Spleen (tissue), 11 donors: ENCODE data around the gene MEIS2. TPM values are rescaled to one million over a fixed set of nuclear protein-coding genes. Genes with fewer than 3 reads are reported as not detected.

Experiments
- DNase-seq: peaks from one replicate; pipeline ENCODE4 v3.0.0-alpha.2; 2020
- H3K27ac ChIP-seq, 8 donors: fragments of 200-600 bp; sonication (generic) in 7 of 8; 1 replicate in 4 of 8; 2 replicates in 4 of 8; pipeline versions ENCODE4 v1.5.0 to v1.8.0; 2016 to 2021; ENCODE audit warnings: inconsistent platforms in 4 of 8, mild to moderate bottlenecking in 4 of 8, moderate library complexity in 1 of 8
- H3K27me3 ChIP-seq, 7 donors: fragments of 200-600 bp; sonication (generic) in 6 of 7; replicated peaks in 1 of 7; 1 replicate in 4 of 7; 2 replicates in 3 of 7; pipeline versions ENCODE4 v1.5.0 to v1.8.0; 2016 to 2021; ENCODE audit warnings: inconsistent platforms in 3 of 7, mild to moderate bottlenecking in 1 of 7
- H3K36me3 ChIP-seq, 6 donors: fragments of 200-600 bp; sonication (generic) in 5 of 6; 1 replicate in 4 of 6; 2 replicates in 2 of 6; pipeline versions ENCODE4 v1.5.0 to v1.8.0; 2016 to 2021; ENCODE audit warnings: inconsistent platforms in 2 of 6
- H3K4me1 ChIP-seq, 6 donors: fragments of 200-600 bp; sonication (generic) in 5 of 6; 1 replicate in 3 of 6; 2 replicates in 3 of 6; pipeline versions ENCODE4 v1.5.0 to v1.8.0; 2016 to 2021; ENCODE audit warnings: inconsistent platforms in 3 of 6
- H3K4me3 ChIP-seq, 8 donors: fragments of 200-600 bp; sonication (generic) in 7 of 8; 1 replicate in 4 of 8; 2 replicates in 4 of 8; pipeline versions ENCODE4 v1.5.0 to v1.8.0; 2016 to 2021; ENCODE audit warnings: inconsistent platforms in 4 of 8, mild to moderate bottlenecking in 4 of 8, moderate library complexity in 2 of 8
- H3K9me3 ChIP-seq, 8 donors: fragments of 200-600 bp; sonication (generic) in 7 of 8; 1 replicate in 4 of 8; 2 replicates in 4 of 8; pipeline versions ENCODE4 v1.5.0 to v1.8.0; 2016 to 2021; ENCODE audit warnings: inconsistent platforms in 4 of 8
- CTCF ChIP-seq, 11 experiments: fragments of 200-600 bp in 7 of 11; fragments of 450-650 bp in 4 of 11; sonication (generic) in 4 of 11; IDR thresholded peaks in 8 of 11; conservative IDR thresholded peaks in 3 of 11; 1 replicate in 7 of 11; 2 replicates in 4 of 11; pipeline versions ENCODE4 v1.4.0 to v1.8.0; 2016 to 2021; ENCODE audit warnings: antibody characterized with exemption in 11 of 11, inconsistent platforms in 4 of 11, mild to moderate bottlenecking in 1 of 11
- POLR2A ChIP-seq, 3 donors: fragments of 450-650 bp; IDR thresholded peaks; one replicate each; pipeline ENCODE4 v1.5.1; 2017; ENCODE audit warnings: antibody characterized with exemption in 3 of 3, mild to moderate bottlenecking in 1 of 3
- POLR2AphosphoS5 ChIP-seq, 3 donors: sonication (generic); formaldehyde crosslinking; IDR thresholded peaks; one replicate each; pipeline ENCODE4 v1.5.1; 2017; ENCODE audit warnings: antibody characterized with exemption in 3 of 3
- WGBS, 5 donors: extraction: QIAGEN DNeasy Blood & Tissue Kit in 3 of 5; methylation state at CpG; one replicate each; pipeline versions ENCODE4 v1.1.5 to v1.1.7; 2013 to 2018; 5-methylcytosine and 5-hydroxymethylcytosine counted together
- intact Hi-C: fragments of 100-400 bp; cut with DNase I; formaldehyde crosslinking; loops from one replicate; pipeline ENCODE4 v1.15.0; 2023; ENCODE audit warnings: low total_unique reads
- polyA plus RNA-seq, 3 donors: library from polyadenylated mRNA; stranded (reverse); fragments of 200-250 nt; gene quantifications; one replicate each; pipeline ENCODE4 v1.2.1, GENCODE V29; 2013
- total RNA-seq, 7 donors: library from RNA; depleted of rRNA in 3 of 7; stranded (reverse); fragments of >200 nt in 3 of 7; fragmentation: NEBNext Ultra II Directional in 4 of 7; extraction: Animal tissue kit (Norgen Biotek cat#: 25700) in 4 of 7; gene quantifications; one replicate each; pipeline versions ENCODE4 v1.1.0 to v1.2.1, GENCODE V29; 2016 to 2021
- donor health status: healthy with polysubstance abuse.
- donor health status: DM: no; HTN: no; CAD: no; lungs with moderate emphysema.
- donor health status: DM: no; HTN: no; CAD: no.
- donor health status: Bipolar disorder and iron deficiency.
- donor health status: healthy.
- donor health status: DM: no; HTN: no; CAD: no.
- donor health status: DM: yes; HTN: yes; CAD: no.

Gene MEIS2
- total and polyA plus RNA-seq, 10 donors, result 2.6 to 57.2 (median 23.5) TPM

- H3K4me3 ChIP-seq, result no peak overlapping the region
- no peaks in the 10 kb centered on the region for H3K9me3 ChIP-seq
- no peaks in the 10 kb centered on the region for H3K36me3 ChIP-seq
- TF ChIP-seq CTCF (IDR thresholded peaks at IDR 0.05 in 8 of 11, conservative IDR thresholded peaks at IDR 0.05 in 3 of 11) (no peak), POLR2A (IDR thresholded peaks at IDR 0.05) (no peak), POLR2AphosphoS5 (IDR thresholded peaks at IDR 0.05) (no peak)
- H3K27me3 ChIP-seq, result peaks cover 0 to 38% (median 5%) of the 10 kb centered on the region in 7 donors
- no peak overlapping the region for H3K27ac ChIP-seq
- intact Hi-C loops, result no loop called here
- no peak for DNase-seq
- WGBS, 5 donors, result 77 to 84% (median 80%) methylated on average over 1 of the region's 1 CpG
- no peaks in the 10 kb centered on the region for H3K4me1 ChIP-seq
These were observed 16.7 kb upstream of the MEIS2 start for GRCh38 chr15:37117030-37117429.

GRCh38 chr15:37115538-37115937 is 15.2 kb upstream of the MEIS2 start:
- intact Hi-C loops, result no loop called here
- TF ChIP-seq CTCF (IDR thresholded peaks at IDR 0.05 in 8 of 11, conservative IDR thresholded peaks at IDR 0.05 in 3 of 11) (no peak), POLR2A (IDR thresholded peaks at IDR 0.05) (no peak), POLR2AphosphoS5 (IDR thresholded peaks at IDR 0.05) (no peak)
- Histone ChIP-seq H3K27me3 (peaks cover 0 to 51% (median 18%) of the 10 kb centered on the region in 7 donors), H3K27ac (no peak overlapping the region), H3K36me3 (no peaks in the 10 kb centered on the region), H3K4me3 (no peak overlapping the region), H3K4me1 (peaks cover 0 to 6% (median 1%) of the 10 kb centered on the region in 6 donors), H3K9me3 (no peaks in the 10 kb centered on the region)
- WGBS, 5 donors, result 86 to 98% (median 93%) methylated on average over 3 of the region's 3 CpGs
- no peak for DNase-seq

- no peaks in the 10 kb centered on the region for H3K36me3 ChIP-seq
- TF ChIP-seq POLR2A (IDR thresholded peaks at IDR 0.05), result no peak
- no peak for TF ChIP-seq POLR2AphosphoS5 (IDR thresholded peaks at IDR 0.05)
- TF ChIP-seq CTCF (IDR thresholded peaks at IDR 0.05 in 8 of 11, conservative IDR thresholded peaks at IDR 0.05 in 3 of 11), result no peak
- WGBS, 5 donors, result 74 to 81% (median 77%) methylated on average over 5 of the region's 5 CpGs
- peaks cover 0 to 68% (median 36%) of the 10 kb centered on the region in 7 donors for H3K27me3 ChIP-seq
- no peak for DNase-seq
- peaks cover 0 to 15% (median 6%) of the 10 kb centered on the region in 6 donors for H3K4me1 ChIP-seq
- no peak overlapping the region for H3K4me3 ChIP-seq
- no peak overlapping the region for H3K27ac ChIP-seq
- intact Hi-C loops, result no loop called here
- no peaks in the 10 kb centered on the region for H3K9me3 ChIP-seq
These were observed 12.8 kb upstream of the MEIS2 start for GRCh38 chr15:37112971-37113670.

- no peaks in the 10 kb centered on the region for H3K36me3 ChIP-seq
- peaks cover 0 to 78% (median 44%) of the 10 kb centered on the region in 7 donors for H3K27me3 ChIP-seq
- WGBS, 5 donors, result 26 to 30% (median 26%) methylated on average over 4 of the region's 4 CpGs
- no peaks in the 10 kb centered on the region for H3K9me3 ChIP-seq
- no peak for TF ChIP-seq CTCF (IDR thresholded peaks at IDR 0.05 in 8 of 11, conservative IDR thresholded peaks at IDR 0.05 in 3 of 11)
- TF ChIP-seq POLR2AphosphoS5 (IDR thresholded peaks at IDR 0.05), result no peak
- TF ChIP-seq POLR2A (IDR thresholded peaks at IDR 0.05), result no peak
- no peak overlapping the region for H3K4me3 ChIP-seq
- intact Hi-C loops, result no loop called here
- H3K27ac ChIP-seq, result no peak overlapping the region
- no peak for DNase-seq
- H3K4me1 ChIP-seq, result peaks cover 0 to 15% (median 6%) of the 10 kb centered on the region in 6 donors
These were observed 11.8 kb upstream of the MEIS2 start for GRCh38 chr15:37112171-37112570.
